ENCODE data around the gene FOXR1. TPM values are rescaled to one million over a fixed set of nuclear protein-coding genes. Genes with fewer than 3 reads are reported as not detected.

FOXR1 gene, protein sequence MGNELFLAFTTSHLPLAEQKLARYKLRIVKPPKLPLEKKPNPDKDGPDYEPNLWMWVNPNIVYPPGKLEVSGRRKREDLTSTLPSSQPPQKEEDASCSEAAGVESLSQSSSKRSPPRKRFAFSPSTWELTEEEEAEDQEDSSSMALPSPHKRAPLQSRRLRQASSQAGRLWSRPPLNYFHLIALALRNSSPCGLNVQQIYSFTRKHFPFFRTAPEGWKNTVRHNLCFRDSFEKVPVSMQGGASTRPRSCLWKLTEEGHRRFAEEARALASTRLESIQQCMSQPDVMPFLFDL
- not detected for polyA plus RNA-seq (2013, experiment 1 of 2)
- 0.06 TPM for polyA plus RNA-seq (2013, experiment 2 of 2)

DNA sequence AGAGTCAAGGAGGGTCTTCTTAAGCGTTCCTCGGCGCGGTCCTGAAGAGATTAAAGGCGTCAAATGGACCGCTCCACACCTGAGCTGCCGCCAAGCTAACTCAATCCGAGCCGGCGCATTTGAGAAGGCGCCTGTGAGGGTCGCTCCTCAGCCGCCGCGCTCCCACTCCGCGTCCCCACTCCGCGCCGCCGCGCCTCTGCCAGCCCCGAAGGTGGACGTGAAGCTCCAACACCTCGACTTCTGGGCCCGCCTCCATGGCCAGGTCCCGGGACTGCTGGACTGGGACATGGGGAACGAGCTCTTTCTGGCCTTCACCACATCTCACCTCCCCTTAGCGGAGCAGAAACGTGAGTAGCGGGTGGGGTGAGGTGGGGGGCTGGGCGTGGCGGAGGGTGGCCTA lies at the start of gene FOXR1:
TSS of gene FOXR1 (plus strand) at position 116 of the 400 bp plus-strand sequence. CDS start at position 287, 171 bp downstream.
- H3K23ac ChIP-seq (ENCODE audit: low read depth, low read length, poor library complexity), result no peak within 1 kb of the TSS
- H2BK15ac ChIP-seq (ENCODE audit: low read length), result no peak within 1 kb of the TSS
- peaks cover 0 to 4% of the 10 kb centered on the region in 2 donors for H3K4me1 ChIP-seq (ENCODE audit: control insufficient read depth in 2 of 2, insufficient read depth in 1 of 2, low read depth in 1 of 2, low read length in 2 of 2)
- no peak within 1 kb of the TSS for H3K4me2 ChIP-seq (ENCODE audit: insufficient read depth, low read length, poor library complexity, severe bottlenecking)
- peak within 1 kb of the TSS; percentile 65 for H4K8ac ChIP-seq (ENCODE audit: low read depth, low read length)
- no peaks in the 10 kb centered on the region for H3K79me1 ChIP-seq (ENCODE audit: low read depth, low read length)
- no peak within 1 kb of the TSS for H3K9ac ChIP-seq (ENCODE audit: low read depth, low read length, poor library complexity)
- H3K9me3 ChIP-seq (replicated peaks in 1 of 2; ENCODE audit: control insufficient read depth in 2 of 2, insufficient read depth in 1 of 2, low read depth in 1 of 2, low read length in 2 of 2), result no peaks in the 10 kb centered on the region
- no peak within 1 kb of the TSS for H2BK120ac ChIP-seq (ENCODE audit: low read depth, low read length)
- H3K18ac ChIP-seq (ENCODE audit: low read length), result peak within 1 kb of the TSS; percentile 71
- no peak within 1 kb of the TSS for H2BK12ac ChIP-seq (ENCODE audit: low read length)
- H3K36me3 ChIP-seq (replicated peaks in 1 of 2; ENCODE audit: control insufficient read depth in 2 of 2, insufficient read depth in 2 of 2, low read length in 2 of 2), result no peaks in the 10 kb centered on the region
- H4K91ac ChIP-seq (ENCODE audit: low read depth, low read length, poor library complexity), result no peak within 1 kb of the TSS
- no peak within 1 kb of the TSS for H3K4me3 ChIP-seq (ENCODE audit: low read length in 2 of 2)
- H3K4ac ChIP-seq (ENCODE audit: low read length), result no peak within 1 kb of the TSS
- H3K27ac ChIP-seq (replicated peaks; ENCODE audit: low read length), result no peak within 1 kb of the TSS
- H2BK5ac ChIP-seq (ENCODE audit: low read length), result no peak within 1 kb of the TSS
- no peak within 1 kb of the TSS for H2AFZ ChIP-seq (ENCODE audit: low read length)
- no peak within 1 kb of the TSS for H3K14ac ChIP-seq (ENCODE audit: low read length)
- DNase-seq (ENCODE audit: low spot score), result no peak
- WGBS, 2 donors (ENCODE audit: extremely low coverage in 2 of 2, insufficient read length in 2 of 2, insufficient replicate concordance in 1 of 2), result no CpG with 5 or more reads among the region's 33 CpGs
- no peaks in the 10 kb centered on the region for H3K27me3 ChIP-seq (ENCODE audit: control insufficient read depth in 3 of 3, insufficient read depth in 3 of 3, low read depth in 1 of 3, low read length in 3 of 3)
- peak within 1 kb of the TSS; percentile 86 for H2AK5ac ChIP-seq (ENCODE audit: low read depth, low read length)

DNA sequence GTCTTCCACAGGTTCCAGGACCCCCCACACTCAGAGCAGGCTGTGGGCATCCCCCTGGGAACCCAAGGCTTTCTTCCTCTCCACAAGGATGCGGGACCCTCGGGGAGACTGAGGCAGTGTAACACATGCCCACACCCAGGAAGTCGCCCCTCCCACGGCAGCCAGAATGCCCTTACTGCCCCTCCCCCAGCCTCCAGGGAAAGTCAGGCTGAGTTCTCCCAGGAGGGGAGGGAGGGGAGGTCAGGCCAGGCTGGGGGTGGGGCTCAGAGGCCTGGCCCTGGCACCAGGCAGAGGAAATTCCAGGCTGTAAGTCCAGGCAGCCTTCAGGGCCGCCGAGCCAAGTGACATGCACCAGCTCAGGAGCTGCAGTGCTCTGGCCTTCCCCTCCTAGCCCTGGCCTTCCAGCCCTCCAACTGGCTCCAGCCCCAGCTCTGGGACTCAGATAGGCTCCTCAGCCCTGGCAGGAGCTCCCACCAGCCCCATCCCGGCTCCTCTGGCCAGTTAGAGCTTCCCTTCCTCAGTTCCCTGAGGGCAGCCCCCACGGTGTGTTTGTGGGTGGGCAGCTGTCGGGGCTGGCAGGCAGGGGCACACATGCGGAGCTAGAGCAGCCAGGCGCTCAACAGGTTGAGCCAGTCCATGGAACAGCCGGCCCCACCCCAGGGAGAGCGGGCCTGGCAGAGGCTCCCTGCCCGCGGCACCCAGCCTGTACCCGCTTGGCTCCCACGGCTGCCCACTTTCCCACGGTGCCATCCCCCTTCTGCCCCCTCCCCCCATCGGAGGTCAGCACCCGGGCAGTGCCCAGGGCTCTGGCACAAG lies 49.4 kb upstream of the FOXR1 start:
- Histone ChIP-seq H3K4me3 (ENCODE audit: low read length in 2 of 2) (peak overlapping the region in 1 of 2 donors; percentile 45), H4K91ac (ENCODE audit: low read depth, low read length, poor library complexity) (peak overlapping the region; percentile 85)

DNA sequence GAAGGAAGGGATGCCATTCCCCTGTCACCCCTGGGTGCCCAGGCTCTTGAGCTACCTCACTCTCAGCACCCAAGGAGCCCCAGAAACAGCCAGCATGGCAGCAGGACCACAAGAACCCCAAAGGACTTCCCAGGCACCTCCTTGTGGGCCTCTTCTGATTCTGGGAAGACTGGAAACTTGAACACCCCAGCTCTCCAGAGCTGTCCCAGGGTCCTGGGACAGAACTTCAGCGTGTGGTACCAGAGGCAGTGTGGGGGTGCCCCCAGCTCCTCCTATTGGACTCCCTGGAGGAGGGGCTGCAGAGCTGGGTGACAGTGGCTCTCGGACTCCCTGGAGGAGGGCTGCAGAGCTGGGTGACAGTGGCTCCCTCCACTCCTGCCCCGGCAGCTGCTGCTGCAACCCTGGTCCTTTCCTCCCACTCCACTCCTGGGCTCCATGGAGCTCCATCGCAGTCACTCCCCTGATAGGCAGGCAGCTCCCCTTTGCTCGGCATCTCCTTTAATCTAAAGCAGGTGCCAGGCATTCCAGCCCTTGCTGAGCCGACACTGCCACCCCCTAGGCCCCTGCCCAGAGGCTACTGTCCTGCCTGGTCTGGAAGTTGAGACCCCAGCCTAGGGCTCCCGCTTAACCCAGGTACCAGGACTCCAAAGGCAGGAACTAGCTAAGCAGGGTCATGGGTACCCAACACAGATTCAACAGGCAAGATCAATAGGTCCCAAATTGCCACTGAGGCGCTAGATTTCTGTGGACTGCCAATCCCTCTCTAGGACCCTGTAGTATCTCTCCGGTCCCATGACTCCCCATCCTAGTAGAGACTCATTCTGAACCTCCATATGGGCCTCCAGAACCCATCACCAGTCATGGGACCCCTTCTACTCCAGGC lies 48.6 kb upstream of the FOXR1 start:
- Histone ChIP-seq H3K18ac (ENCODE audit: low read length) (peak overlapping the region; percentile 96), H2BK5ac (ENCODE audit: low read length) (peak overlapping the region; percentile 94), H3K4me2 (ENCODE audit: insufficient read depth, low read length, poor library complexity, severe bottlenecking) (no peak overlapping the region), H3K27me3 (ENCODE audit: control insufficient read depth in 3 of 3, insufficient read depth in 3 of 3, low read depth in 1 of 3, low read length in 3 of 3) (no peaks in the 10 kb centered on the region), H2AFZ (ENCODE audit: low read length) (no peak overlapping the region), H4K8ac (ENCODE audit: low read depth, low read length) (no peak overlapping the region), H3K9me3 (replicated peaks in 1 of 2; ENCODE audit: control insufficient read depth in 2 of 2, insufficient read depth in 1 of 2, low read depth in 1 of 2, low read length in 2 of 2) (no peaks in the 10 kb centered on the region), H3K23ac (ENCODE audit: low read depth, low read length, poor library complexity) (no peak overlapping the region), H3K36me3 (replicated peaks in 1 of 2; ENCODE audit: control insufficient read depth in 2 of 2, insufficient read depth in 2 of 2, low read length in 2 of 2) (no peaks in the 10 kb centered on the region), H3K14ac (ENCODE audit: low read length) (no peak overlapping the region), H3K4me3 (ENCODE audit: low read length in 2 of 2) (no peak overlapping the region), H2BK12ac (ENCODE audit: low read length) (peak overlapping the region; percentile 78), H4K91ac (ENCODE audit: low read depth, low read length, poor library complexity) (no peak overlapping the region), H3K9ac (ENCODE audit: low read depth, low read length, poor library complexity) (peak overlapping the region; percentile 82), H3K79me1 (ENCODE audit: low read depth, low read length) (peaks cover 28% of the 10 kb centered on the region), H2BK15ac (ENCODE audit: low read length) (peak overlapping the region; percentile 86), H3K4me1 (ENCODE audit: control insufficient read depth in 2 of 2, insufficient read depth in 1 of 2, low read depth in 1 of 2, low read length in 2 of 2) (peaks cover 64 to 78% of the 10 kb centered on the region in 2 donors), H2BK120ac (ENCODE audit: low read depth, low read length) (peak overlapping the region; percentile 81), H2AK5ac (ENCODE audit: low read depth, low read length) (peak overlapping the region; percentile 90), H3K27ac (replicated peaks; ENCODE audit: low read length) (peak overlapping the region; percentile 67), H3K4ac (ENCODE audit: low read length) (no peak overlapping the region)
- no CpG with 5 or more reads among the region's 9 CpGs for WGBS, 2 donors (ENCODE audit: extremely low coverage in 2 of 2, insufficient read length in 2 of 2, insufficient replicate concordance in 1 of 2)
- DNase-seq (ENCODE audit: low spot score), result no peak

More for the DNA sequence above, 49.4 kb upstream of the FOXR1 start:
- H2BK5ac ChIP-seq (ENCODE audit: low read length), result peak overlapping the region; percentile 94
- H3K36me3 ChIP-seq (replicated peaks in 1 of 2; ENCODE audit: control insufficient read depth in 2 of 2, insufficient read depth in 2 of 2, low read length in 2 of 2), result no peaks in the 10 kb centered on the region
- peak overlapping the region; percentile 56 for H3K4me2 ChIP-seq (ENCODE audit: insufficient read depth, low read length, poor library complexity, severe bottlenecking)
- no peak for DNase-seq (ENCODE audit: low spot score)
- peak overlapping the region; percentile 91 for H3K14ac ChIP-seq (ENCODE audit: low read length)
- H2AK5ac ChIP-seq (ENCODE audit: low read depth, low read length), result peak overlapping the region; percentile 90
- no CpG with 5 or more reads among the region's 20 CpGs for WGBS, 2 donors (ENCODE audit: extremely low coverage in 2 of 2, insufficient read length in 2 of 2, insufficient replicate concordance in 1 of 2)
- H3K27ac ChIP-seq (replicated peaks; ENCODE audit: low read length), result peak overlapping the region; percentile 90
- peaks cover 68 to 81% of the 10 kb centered on the region in 2 donors for H3K4me1 ChIP-seq (ENCODE audit: control insufficient read depth in 2 of 2, insufficient read depth in 1 of 2, low read depth in 1 of 2, low read length in 2 of 2)
- H3K9me3 ChIP-seq (replicated peaks in 1 of 2; ENCODE audit: control insufficient read depth in 2 of 2, insufficient read depth in 1 of 2, low read depth in 1 of 2, low read length in 2 of 2), result no peaks in the 10 kb centered on the region
- H4K8ac ChIP-seq (ENCODE audit: low read depth, low read length), result no peak overlapping the region
- H3K18ac ChIP-seq (ENCODE audit: low read length), result peak overlapping the region; percentile 98
- H2AFZ ChIP-seq (ENCODE audit: low read length), result no peak overlapping the region
- peak overlapping the region; percentile 82 for H3K9ac ChIP-seq (ENCODE audit: low read depth, low read length, poor library complexity)
- H3K23ac ChIP-seq (ENCODE audit: low read depth, low read length, poor library complexity), result peak overlapping the region; percentile 75
- H2BK15ac ChIP-seq (ENCODE audit: low read length), result peak overlapping the region; percentile 86
- peak overlapping the region; percentile 98 for H2BK120ac ChIP-seq (ENCODE audit: low read depth, low read length)
- H2BK12ac ChIP-seq (ENCODE audit: low read length), result peak overlapping the region; percentile 100
- H3K4ac ChIP-seq (ENCODE audit: low read length), result peak overlapping the region; percentile 93
- H3K79me1 ChIP-seq (ENCODE audit: low read depth, low read length), result peaks cover 28% of the 10 kb centered on the region
- H3K27me3 ChIP-seq (ENCODE audit: control insufficient read depth in 3 of 3, insufficient read depth in 3 of 3, low read depth in 1 of 3, low read length in 3 of 3), result no peaks in the 10 kb centered on the region
